PC-9 (cell line): ENCODE data around the gene ADRA2B. TPM values are rescaled to one million over a fixed set of nuclear protein-coding genes. Genes with fewer than 3 reads are reported as not detected.

Source experiments
- BruUV-seq: library from RNA; stranded (reverse); fragments of 400-500 nt; replicated peaks from 2 replicates; lab custom pipeline; 2021; lab: Mats Ljungman, UMichigan
- CTCF ChIA-PET: fragments of 300-600 bp; sonication (Branson Sonifier 250); formaldehyde crosslinking; loops from one replicate; lab custom pipeline; 2022; ENCODE audit warnings: antibody characterized with exemption; lab: Charles Lee
- POLR2A ChIA-PET: fragments of 300-600 bp; sonication (Branson Sonifier 250); formaldehyde crosslinking; loops from one replicate; lab custom pipeline; 2022; ENCODE audit warnings: antibody characterized with exemption; ENCODE audit not compliant: unreplicated experiment; lab: Charles Lee
- DNase-seq, 2 experiments: peaks; one replicate each; pipeline versions ENCODE4 v3.0.0 to v3.0.0-alpha.2; 2015 to 2022; ENCODE audit warnings: mixed read lengths in 1 of 2
- H2AFZ ChIP-seq: fragments of 200-600 bp; sonication (generic); 2 replicates; pipeline ENCODE4 v1.8.1; 2017; ENCODE audit warnings: antibody characterized with exemption
- H3F3A ChIP-seq: fragments of 200-600 bp; sonication (generic); 2 replicates; pipeline ENCODE4 v1.8.1; 2017; ENCODE audit warnings: antibody characterized with exemption, mild to moderate bottlenecking, low read depth; ENCODE audit not compliant: insufficient read depth
- H3K27ac ChIP-seq: fragments of 200-600 bp; sonication (generic); 2 replicates; pipeline ENCODE4 v1.6.1; 2016; ENCODE audit warnings: mixed run types
- H3K27me3 ChIP-seq: fragments of 200-600 bp; sonication (generic); 2 replicates; pipeline ENCODE4 v1.6.1; 2016; ENCODE audit warnings: low read depth, mixed run types; ENCODE audit not compliant: insufficient read depth
- H3K36me3 ChIP-seq: fragments of 200-600 bp; sonication (generic); 2 replicates; pipeline ENCODE4 v1.6.1; 2016; ENCODE audit warnings: low read depth, mixed run types
- H3K4me1 ChIP-seq: fragments of 200-600 bp; sonication (generic); replicated peaks from 2 replicates; pipeline ENCODE4 v1.6.1; 2016; ENCODE audit warnings: mixed run types; ENCODE audit not compliant: insufficient read depth
- H3K4me2 ChIP-seq: fragments of 200-600 bp; sonication (generic); 2 replicates; pipeline ENCODE4 v1.6.1; 2017; ENCODE audit warnings: mixed run types
- H3K4me3 ChIP-seq: fragments of 200-600 bp; sonication (generic); 2 replicates; pipeline ENCODE4 v1.6.1; 2016; ENCODE audit warnings: mixed run types
- H3K79me2 ChIP-seq: fragments of 200-600 bp; sonication (generic); 2 replicates; pipeline ENCODE4 v1.6.1; 2017; ENCODE audit warnings: low read depth, mixed run types
- H3K9me2 ChIP-seq: fragments of 200-600 bp; sonication (generic); 2 replicates; pipeline ENCODE4 v1.8.1; 2017; ENCODE audit warnings: mild to moderate bottlenecking; ENCODE audit not compliant: insufficient read depth
- H3K9me3 ChIP-seq: fragments of 200-600 bp; sonication (generic); 2 replicates; pipeline ENCODE4 v1.8.1; 2016; ENCODE audit warnings: low read depth; ENCODE audit not compliant: insufficient read depth
- H4K20me1 ChIP-seq: fragments of 200-600 bp; sonication (generic); 2 replicates; pipeline ENCODE4 v1.8.1; 2017; ENCODE audit not compliant: insufficient read depth
- CTCF ChIP-seq: fragments of 200-600 bp; sonication (generic); conservative IDR thresholded peaks from 2 replicates; pipeline ENCODE4 v1.6.1; 2017; ENCODE audit warnings: mixed run types, antibody characterized with exemption, mild to moderate bottlenecking, moderate library complexity
- EZH2 ChIP-seq: fragments of 200-600 bp; sonication (generic); IDR thresholded peaks from 2 replicates; pipeline ENCODE4 v1.8.0; 2017; ENCODE audit warnings: antibody characterized with exemption, low read depth
- intact Hi-C: fragments of 100-400 bp; cut with micrococcal nuclease; formaldehyde crosslinking; loops from one replicate; pipeline ENCODE4 v1.10.0; 2022; ENCODE audit not compliant: unreplicated experiment
- total RNA-seq: library from RNA; stranded (reverse); gene quantifications from 2 replicates; pipeline ENCODE4 v1.2.3, GENCODE V29; 2021

The ADRA2B gene
- total RNA-seq, 1 experiment from 2014 or later = 0.26 TPM

GRCh38 chr2:96158554-96158940 is 42.2 kb upstream of the ADRA2B start:
- Histone ChIP-seq H3K36me3 (no peaks in the 10 kb centered on the region), H3K9me3 (no peaks in the 10 kb centered on the region), H3K4me2 (no peak overlapping the region), H3K4me3 (no peak overlapping the region), H2AFZ (no peak overlapping the region), H4K20me1 (no peaks in the 10 kb centered on the region), H3K4me1 (no peaks in the 10 kb centered on the region), H3K27me3 (peaks cover 24% of the 10 kb centered on the region; the same call in 1 of the 2 replicates), H3K79me2 (no peaks in the 10 kb centered on the region), H3K27ac (no peak overlapping the region), H3K9me2 (no peaks in the 10 kb centered on the region), H3F3A (no peaks in the 10 kb centered on the region)
- ChIA-PET CTCF (no interaction called here), POLR2A (no interaction called here)
- no peak for DNase-seq
- intact Hi-C loops = no loop called here
- TF ChIP-seq CTCF (no peak), EZH2 (no peak)
- no TSS peak for BruUV-seq

GRCh38 chr2:96157649-96158553 is 41.5 kb upstream of the ADRA2B start:
- Histone ChIP-seq H3K4me2 (no peak overlapping the region), H3K79me2 (no peaks in the 10 kb centered on the region), H2AFZ (no peak overlapping the region), H3K27ac (no peak overlapping the region), H3K4me3 (no peak overlapping the region), H3K4me1 (no peaks in the 10 kb centered on the region), H3K9me3 (no peaks in the 10 kb centered on the region), H3K27me3 (peaks cover 24% of the 10 kb centered on the region; the same call in 1 of the 2 replicates), H3K9me2 (no peaks in the 10 kb centered on the region), H3K36me3 (no peaks in the 10 kb centered on the region), H3F3A (no peaks in the 10 kb centered on the region), H4K20me1 (no peaks in the 10 kb centered on the region)
- TF ChIP-seq EZH2 (no peak), CTCF (no peak)
- intact Hi-C loops = no loop called here
- no peak for DNase-seq
- no TSS peak for BruUV-seq
- ChIA-PET POLR2A (no interaction called here), CTCF (no interaction called here)

- H3F3A ChIP-seq = no peaks in the 10 kb centered on the region
- TF ChIP-seq EZH2 (no peak), CTCF (no peak)
- H4K20me1 ChIP-seq = no peaks in the 10 kb centered on the region
- no peaks in the 10 kb centered on the region for H3K9me3 ChIP-seq
- no peak overlapping the region for H2AFZ ChIP-seq
- POLR2A ChIA-PET = no interaction called here
- no peaks in the 10 kb centered on the region for H3K4me1 ChIP-seq
- intact Hi-C loops = no loop called here
- DNase-seq = no peak
- BruUV-seq = no TSS peak
- H3K4me2 ChIP-seq = no peak overlapping the region
- no peaks in the 10 kb centered on the region for H3K36me3 ChIP-seq
- CTCF ChIA-PET = interaction anchor here (0.6 kb wide), 1 partner anchor 631 kb away, joined by 3 read pairs; no protein-coding TSS in a partner anchor
- no peak overlapping the region for H3K4me3 ChIP-seq
- no peak overlapping the region for H3K27ac ChIP-seq
- no peaks in the 10 kb centered on the region for H3K79me2 ChIP-seq
- no peaks in the 10 kb centered on the region for H3K9me2 ChIP-seq
- H3K27me3 ChIP-seq = peaks cover 24% of the 10 kb centered on the region; the same call in 1 of the 2 replicates
Observed at GRCh38 chr2:96156926-96157648, 40.7 kb upstream of the ADRA2B start.
